IPS-11a (cell line): ENCODE results near the gene TTLL11.

Source experiments
- H3K4me3 ChIP-seq: one replicate; pipeline ENCODE4 v1.5.1; 2013; ENCODE audit warnings: low read depth, low read length, control low read depth

TTLL11 gene

GRCh38 chr9:122092611-122093506, at the start of gene TTLL11:
Gene TTLL11 (minus strand): TSS chr9:122093308. CDS start chr9:122093148, 160 bp downstream.
- peak within 1 kb of the TSS; percentile 73 for H3K4me3 ChIP-seq

DNA sequence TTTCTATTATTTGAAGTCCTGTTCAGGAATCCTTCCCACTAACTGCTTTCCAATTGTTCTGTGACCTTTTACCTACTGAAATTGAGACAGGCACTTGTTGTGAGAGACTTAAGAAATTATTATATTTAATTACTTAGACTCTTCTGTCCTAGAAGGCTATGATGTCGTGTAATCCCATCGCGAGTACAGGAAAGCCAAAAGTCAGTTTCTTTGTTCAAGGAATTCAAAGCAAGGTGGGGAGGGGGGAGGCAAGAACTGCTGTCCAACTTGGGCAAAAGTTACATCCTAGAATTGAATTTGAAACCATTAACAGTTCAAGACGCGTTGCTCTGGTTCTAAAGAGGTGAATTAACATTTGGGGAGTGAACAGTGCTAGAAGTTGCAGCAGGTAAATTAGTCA, 48.6 kb upstream of the TTLL11 start:
- H3K4me3 ChIP-seq, result no peak overlapping the region

GRCh38 chr9:122140368-122141193, 47.5 kb upstream of the TTLL11 start:
- no peak overlapping the region for H3K4me3 ChIP-seq

DNA sequence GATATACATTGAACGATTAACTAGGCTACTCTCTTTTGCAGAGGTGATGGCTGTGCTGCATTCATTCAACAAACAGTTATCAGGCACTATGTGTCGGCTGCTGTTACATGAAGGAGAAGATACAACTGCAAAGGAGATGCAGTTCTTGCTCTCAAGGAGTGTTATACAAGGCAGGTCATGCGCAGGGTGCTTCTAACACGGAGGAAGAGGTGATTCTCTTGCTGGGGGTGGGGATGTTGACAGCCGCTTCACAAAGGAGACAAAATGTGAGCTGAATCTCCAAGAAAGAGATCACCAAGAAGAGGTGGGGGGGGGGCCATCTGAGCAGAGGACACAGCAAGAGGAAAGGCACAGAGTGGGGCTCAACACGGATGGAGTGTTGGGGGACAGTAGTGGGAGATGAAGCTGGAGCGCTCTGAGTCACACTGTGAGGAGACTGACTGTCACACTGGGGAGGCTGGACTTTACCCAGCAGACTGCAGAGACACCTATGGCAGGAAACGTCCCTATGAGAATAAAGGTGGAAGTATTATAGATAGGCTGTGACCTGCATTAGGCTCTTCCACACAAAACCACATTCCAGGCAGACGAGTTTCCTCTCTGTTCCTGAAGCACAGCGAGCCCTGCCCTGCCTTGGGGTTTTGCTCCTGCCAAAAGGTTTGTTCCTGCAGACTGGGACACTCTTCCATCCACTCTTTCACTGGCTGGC, 45.6 kb upstream of the TTLL11 start:
- H3K4me3 ChIP-seq, result no peak overlapping the region

- no peak overlapping the region for H3K4me3 ChIP-seq
Measured at GRCh38 chr9:122135529-122135859, 42.4 kb upstream of the TTLL11 start.

DNA sequence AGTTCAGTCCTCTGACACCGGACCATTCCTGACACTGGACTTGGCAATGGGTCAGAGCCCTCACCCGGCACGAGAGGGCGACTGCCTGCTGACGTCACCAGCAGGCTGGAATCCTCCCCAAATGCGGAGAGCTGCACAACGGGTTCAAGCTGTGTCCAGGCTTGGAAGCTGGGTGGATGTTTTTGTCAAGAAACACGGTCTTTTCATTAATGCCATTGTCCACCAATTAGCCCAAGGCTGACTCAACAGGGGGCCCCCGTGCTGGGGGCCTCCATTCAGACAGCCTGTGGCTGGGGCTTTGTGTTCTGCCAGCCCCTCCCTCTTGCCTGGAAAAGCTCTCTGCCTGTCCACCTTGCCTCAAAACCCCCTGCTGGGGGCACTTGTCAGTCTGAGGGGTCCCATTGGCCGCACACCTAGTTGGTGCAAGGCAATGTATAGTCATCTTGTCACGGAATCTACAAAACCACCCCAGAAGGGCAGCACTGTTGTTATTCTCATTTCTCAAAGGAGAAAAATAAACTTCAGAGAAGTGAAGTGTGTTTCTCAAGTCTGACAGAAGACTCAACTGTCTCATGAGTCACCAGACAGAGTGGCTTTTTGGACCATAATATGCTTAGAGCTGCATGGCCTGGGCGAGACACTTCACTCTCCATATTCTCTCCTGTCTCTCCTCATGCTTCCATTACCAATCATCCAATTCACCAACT, 41.9 kb upstream of the TTLL11 start:
- no peak overlapping the region for H3K4me3 ChIP-seq

DNA sequence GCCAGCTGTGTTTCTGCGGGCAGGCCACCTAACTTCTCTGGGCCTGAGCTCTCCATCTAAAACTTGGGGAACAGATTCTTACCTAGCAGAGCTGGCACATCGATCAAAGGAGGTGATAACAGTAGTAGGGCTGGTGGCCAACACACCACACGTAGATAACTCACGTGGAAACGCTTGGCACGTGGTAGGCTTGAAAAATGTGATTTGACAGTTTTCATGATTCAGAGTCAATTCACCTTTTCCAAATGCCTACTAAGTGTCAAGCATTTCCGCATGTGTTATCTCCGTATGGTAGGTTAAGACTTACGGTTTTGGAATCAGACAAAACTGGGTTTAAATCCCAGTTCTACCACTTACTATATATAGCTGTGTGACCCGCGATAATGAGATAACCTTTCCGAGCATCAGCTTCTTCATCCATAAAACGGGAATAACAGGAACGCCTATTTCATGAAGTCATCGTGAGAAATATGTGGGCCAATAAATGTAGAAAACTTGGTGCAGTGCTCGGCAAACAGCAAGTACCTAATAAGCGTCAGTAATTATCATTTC, 41.0 kb upstream of the TTLL11 start:
- no peak overlapping the region for H3K4me3 ChIP-seq

GRCh38 chr9:122133263-122133983, 40.3 kb upstream of the TTLL11 start:
- H3K4me3 ChIP-seq, result no peak overlapping the region

DNA sequence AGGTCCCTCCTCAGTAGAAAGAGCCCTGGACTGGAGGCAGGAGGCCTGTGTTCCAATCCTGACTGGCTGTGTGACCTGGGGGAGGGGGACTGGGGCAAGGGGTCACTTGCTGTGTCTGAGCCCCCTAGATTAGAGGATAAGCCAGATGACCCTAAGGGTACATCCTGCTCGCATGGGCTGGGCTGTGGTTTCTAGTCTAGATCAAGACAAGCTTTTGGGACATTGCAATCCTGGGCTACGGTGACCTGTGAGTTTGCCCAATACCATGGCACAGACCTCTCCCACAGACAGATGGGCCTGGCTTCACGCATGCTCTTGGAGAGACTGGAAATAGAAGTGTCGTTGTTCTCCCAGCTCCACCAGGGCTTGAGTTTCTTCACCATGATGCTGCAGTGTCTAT, 39.4 kb upstream of the TTLL11 start:
- no peak overlapping the region for H3K4me3 ChIP-seq

GRCh38 chr9:122131401-122132001, 38.4 kb upstream of the TTLL11 start:
- no peak overlapping the region for H3K4me3 ChIP-seq

GRCh38 chr9:122130837-122131236, 37.7 kb upstream of the TTLL11 start:
- no peak overlapping the region for H3K4me3 ChIP-seq

DNA sequence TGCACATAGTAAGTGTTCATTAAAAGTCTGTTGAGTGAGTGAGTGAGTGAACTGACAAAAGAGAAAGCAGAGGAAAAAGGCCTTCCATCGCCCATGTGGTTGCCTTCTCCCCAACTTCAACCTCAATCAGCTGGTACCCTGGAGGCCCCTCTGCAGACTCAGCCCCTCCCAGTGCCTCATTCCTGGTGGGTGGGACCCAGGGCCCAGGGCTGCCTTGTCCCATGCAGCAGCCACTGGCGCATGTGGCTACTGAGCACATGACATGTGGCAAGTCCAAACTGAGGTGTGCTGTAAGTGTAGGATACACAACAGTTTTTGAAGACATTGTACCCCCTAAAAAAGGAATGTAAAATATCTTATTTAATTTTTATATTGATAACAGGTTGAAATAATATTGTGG, 36.9 kb upstream of the TTLL11 start:
- H3K4me3 ChIP-seq, result no peak overlapping the region

DNA sequence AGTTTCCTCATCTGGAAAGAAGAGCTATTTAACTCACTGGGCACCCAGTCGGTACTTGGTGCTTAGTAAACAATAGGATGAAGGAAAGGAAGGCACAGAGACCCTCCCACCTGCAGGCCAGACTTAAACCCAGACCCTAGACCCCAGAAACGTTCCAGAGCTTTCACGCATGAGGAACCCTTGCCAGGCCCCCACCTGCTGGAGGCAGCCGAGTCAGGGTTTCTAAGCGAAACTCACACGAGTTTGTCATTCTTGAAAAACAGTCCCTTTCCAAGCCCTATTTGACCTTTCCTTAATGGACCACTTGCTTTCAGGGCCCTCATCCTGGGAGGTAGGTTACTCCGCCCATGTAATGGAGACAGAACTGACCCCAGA, 35.8 kb upstream of the TTLL11 start:
- no peak overlapping the region for H3K4me3 ChIP-seq

- H3K4me3 ChIP-seq, result no peak overlapping the region
Measured at GRCh38 chr9:122128007-122128968, 35.2 kb upstream of the TTLL11 start.

GRCh38 chr9:122127396-122127798, 34.3 kb upstream of the TTLL11 start:
- H3K4me3 ChIP-seq, result no peak overlapping the region

DNA sequence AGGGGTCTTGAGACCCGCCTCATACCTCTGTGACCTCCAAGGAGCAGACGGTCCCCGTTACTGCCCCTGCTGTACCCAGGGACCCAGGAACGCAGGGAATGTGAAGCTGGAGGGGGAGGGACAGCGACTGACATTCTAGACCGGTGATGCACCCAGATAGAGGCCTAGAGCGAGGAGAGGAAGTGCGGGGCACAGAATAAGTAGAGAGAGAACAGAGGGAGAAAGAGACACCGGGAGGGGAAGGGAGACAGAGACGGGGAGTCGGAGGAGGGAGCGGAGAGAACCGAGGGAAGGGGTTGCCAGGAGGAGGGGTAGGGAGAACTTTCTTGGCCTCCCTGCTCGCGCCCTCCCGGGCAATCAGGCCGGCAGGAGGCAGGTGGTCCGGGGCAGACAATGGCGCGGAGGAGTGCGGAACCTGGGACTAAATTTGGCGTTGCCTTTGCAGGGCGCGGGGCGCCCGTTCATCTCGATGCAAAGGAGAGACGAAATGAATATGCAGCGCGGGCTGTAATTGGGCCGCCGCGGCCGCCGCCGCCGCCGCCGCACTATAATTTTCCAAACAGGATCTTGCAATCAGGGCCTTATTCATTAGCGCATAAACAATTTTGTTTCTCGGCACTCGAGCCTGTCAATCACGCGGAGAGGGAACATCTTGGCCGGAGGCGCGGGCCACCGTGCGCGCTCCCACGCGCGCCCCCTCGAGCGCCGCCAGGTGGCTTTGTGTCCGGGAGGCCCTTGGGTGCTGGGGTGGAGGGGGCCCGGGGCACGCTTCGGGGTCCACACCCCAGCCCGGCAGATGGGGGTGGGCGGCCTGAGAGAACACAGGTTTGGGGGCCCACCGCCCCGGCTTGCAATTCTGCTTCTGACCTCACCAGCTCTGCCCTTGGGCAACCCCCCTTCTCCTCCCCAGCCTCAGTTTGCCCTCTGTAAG, 33.5 kb upstream of the TTLL11 start:
- peak overlapping the region; percentile 45 for H3K4me3 ChIP-seq
